HG02973 (cell line): ENCODE results near the gene ZNF654.
"Not testable (repeated sequence)": the region's sequence is repeated elsewhere in the genome, so short reads cannot be mapped to it uniquely, and the experiment has no call there.

Experiments
- ATAC-seq: cut with Tn5 transposase; IDR thresholded peaks from one replicate; pipeline ENCODE4 v1.9.1; 2021; ENCODE audit warnings: moderate library complexity; ENCODE audit not compliant: unreplicated experiment

Gene ZNF654

DNA sequence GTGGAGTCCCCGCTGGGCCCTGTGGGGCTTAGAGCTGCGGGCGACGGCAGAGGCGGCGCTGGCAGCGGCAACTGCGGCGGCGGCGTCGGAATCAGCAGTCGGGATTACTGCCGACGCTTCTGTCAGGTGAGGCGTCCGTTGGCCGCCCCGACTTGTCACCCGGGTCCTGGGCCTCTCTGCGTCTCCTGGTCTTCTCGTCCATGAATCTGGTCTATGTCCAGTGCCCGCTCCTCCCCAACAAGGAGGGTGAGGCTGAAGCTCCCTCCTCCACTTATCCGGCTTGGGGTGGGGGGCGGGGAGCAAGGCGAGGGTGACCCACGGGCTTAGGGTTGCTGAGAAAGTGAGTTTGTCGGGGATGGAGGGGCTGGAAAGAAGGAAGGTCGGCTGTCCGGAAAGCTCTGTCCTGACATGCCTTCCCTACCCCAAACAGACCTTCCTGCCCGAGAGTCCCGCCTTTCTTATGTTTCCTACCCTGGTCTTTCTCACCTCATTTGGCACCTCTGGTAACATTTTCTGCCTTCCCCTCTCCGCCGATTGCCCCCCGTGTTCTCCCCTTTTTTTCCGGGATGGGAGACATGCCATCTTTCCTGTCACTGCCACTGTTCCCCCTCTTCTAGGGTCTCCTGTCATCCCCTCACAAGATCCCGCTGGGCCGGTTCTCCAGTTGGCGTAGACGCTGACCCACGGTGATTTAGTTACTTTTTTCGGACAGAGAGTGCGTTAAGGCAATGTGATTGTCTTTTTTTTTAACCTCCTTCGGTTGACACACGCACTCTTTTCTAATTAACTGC is 520 bp downstream of the ZNF654 start:
- no peak for ATAC-seq

DNA sequence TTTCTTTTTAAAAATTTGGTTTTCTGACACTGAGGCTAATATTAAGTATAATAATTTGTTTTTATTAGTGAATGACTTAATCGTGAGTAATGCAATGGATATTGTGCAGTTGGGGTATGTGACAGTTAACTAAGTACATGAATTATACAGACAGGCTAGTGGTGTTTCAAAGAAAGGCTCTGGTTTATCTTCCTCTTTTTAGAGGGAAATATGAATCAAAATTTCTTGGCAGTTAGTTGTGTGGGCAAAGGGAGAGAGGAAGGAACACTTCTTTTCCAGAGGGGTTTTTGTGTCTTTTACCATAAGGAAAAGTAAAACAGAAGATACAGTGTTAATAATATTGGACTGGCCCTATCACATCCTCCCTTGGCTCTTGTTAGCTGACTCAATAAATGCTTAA is 2.7 kb downstream of the ZNF654 start:
- ATAC-seq = no peak

DNA sequence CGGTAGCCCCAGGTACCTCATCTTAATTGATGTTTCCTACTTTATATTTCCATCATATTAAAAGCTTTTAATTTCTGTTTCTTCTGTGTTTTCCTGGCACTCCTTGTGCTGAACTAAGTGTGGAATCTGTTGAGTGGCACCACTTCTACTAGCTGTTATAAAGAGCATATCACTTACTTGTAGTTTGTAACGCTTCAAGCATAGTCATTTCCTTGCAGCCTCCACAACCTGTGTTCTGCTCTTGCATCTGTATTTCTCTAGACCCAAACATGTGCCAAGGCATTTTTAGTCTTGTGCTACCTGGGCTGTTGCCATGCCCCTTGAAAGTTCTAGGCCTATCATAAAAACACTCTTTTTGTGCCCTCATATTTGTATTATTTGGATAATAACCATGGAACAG is 16.0 kb downstream of the ZNF654 start:
- ATAC-seq = no peak

DNA sequence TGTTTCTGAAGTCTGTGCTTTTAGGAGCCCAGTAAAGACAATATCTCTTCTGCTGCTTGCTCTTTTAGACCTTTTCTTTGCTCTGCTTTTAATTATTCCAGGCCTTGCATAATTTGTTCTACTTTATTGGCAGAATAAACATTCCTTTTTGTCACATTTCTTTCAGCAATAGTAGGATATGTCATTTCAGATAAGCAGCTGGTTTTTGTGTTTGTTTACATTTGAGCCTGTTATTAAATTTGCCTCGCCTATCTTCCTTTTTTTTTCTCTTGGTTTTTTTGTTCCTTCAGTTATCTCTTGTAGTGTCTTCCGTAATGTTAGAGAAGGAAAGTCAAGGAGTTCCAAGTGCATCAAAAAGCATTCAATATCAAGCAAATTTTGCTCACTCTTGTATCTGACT is 16.4 kb downstream of the ZNF654 start:
- ATAC-seq = no peak

DNA sequence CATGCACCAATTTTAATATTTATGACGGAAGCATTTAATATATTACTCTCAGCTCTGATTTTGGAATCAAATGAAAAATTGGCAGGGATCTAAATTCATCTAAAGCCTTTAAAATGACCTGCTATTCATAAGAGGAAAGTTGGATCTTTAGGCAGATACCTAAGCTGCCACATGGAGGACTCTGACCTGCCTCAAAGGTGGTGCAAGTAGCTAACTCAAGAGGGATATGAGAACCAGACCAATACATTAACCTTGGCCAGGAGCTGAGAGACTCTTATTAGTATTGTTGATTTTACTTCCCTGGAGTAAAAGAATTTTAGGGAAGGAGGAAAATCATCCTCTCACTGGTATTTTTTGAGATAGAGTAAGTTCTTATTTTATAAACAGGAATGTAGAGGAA is 17.7 kb downstream of the ZNF654 start:
- ATAC-seq = no peak

DNA sequence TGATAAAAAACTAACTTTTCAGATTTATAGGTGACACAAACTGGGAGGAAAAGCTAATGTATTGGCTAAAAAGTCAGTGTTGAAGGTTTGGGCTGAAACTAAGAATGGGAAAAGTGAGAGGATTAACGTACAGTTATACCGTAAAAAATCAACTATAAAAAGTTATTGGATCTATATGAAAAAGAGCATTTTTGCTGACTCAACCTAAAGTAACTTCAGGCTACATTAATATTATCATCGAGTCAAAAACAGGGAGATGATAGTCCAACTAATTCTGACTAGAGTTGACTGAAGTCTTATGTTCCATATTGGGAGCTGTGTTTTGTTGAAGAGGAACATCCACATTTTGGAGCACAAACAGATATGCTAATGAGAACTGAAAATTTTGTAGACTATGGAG is 19.9 kb downstream of the ZNF654 start:
- ATAC-seq = no peak

DNA sequence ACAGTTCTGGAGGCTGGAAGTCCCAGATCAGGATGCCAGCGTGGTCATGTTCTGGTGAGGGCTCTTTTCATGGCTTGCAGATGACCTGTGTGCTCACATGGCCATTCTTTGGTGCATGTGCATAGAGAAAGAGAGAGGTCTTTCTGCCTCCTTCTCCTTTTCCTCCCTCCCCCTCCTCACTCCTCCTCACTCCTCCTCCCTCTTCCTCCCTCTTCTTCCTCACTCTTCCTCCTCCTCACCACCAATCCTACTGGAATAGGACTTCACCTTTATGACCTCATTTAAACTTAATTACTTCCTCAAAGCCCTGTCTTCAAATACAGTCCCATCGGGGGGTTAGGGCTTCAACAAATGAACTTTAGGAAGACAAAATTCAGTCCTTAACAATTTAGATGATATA is 23.8 kb downstream of the ZNF654 start:
- ATAC-seq = no peak

DNA sequence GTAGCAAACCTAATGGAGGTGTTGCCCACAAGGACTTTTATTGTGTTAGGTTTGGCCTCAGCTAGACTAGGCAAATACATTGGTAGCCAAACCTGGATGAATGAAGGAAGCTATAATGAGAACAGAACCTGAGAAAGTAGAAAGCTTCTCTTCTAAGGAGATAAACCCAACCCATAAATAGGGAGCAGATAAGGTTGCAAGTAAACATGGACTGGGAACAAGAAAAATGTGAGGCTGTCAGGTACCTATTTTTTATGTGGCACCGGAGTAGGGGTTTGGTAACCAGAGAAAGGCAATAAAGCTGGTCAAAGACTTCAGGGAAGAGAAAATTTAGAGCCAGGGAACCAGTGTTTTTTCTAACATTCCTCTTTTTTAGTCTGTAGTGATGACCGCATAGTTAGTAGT is 25.0 kb downstream of the ZNF654 start:
- no peak for ATAC-seq

DNA sequence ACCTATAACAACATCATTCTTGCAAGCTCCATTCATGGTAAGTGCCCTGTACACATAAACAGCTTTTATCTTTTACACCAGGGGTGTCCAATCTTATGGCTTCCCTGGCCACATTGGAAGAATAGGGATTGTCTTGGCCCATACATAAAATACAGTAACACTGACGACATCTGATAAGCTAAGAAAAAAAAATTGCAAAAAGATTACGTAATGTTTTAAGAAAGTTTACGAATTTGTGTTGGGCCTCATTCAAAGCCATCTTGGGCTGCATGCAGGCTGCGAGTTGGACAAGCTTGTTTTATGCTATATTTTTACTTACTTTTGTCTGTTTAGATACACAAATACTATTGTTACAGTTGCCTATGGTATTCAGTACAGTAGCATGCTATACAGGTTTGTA is 31.6 kb downstream of the ZNF654 start:
- no peak for ATAC-seq

DNA sequence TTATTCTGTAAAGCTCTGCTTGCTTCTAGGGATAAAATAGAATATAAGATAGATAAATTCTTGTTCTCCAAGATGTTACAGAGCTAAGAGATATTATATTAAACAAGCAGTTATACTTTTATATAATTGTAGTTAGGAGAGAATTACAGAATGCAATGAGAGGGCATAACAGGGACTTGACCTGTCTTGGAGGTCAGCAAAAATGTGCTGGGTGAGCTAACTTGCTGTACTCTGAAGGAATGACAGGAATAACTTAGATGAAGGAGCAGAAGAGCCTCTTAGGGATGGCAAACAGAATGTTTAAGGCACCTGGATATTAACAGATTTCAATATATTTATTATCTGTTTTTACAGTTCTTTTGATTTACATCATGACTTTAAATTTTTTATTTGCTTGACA is 33.2 kb downstream of the ZNF654 start:
- no peak for ATAC-seq

DNA sequence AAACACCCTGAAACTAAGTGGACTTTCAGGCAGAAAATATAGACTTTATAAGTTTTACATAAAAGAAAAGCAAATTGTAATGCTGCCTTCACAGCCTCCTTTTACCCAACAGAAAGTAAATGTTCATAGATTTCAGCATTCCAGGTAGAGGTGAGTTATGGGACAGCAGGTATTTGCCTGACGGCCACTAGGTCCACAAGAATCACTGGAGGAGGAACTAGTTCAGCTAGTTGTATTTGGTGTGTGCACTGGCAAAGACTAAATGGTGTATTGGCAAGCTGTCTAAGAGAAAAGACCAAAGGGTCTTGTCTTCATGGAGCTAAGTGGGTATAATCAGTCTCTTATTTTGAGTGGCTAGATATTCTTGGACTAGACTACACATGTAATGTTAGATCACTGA is 34.2 kb downstream of the ZNF654 start:
- ATAC-seq = no peak

DNA sequence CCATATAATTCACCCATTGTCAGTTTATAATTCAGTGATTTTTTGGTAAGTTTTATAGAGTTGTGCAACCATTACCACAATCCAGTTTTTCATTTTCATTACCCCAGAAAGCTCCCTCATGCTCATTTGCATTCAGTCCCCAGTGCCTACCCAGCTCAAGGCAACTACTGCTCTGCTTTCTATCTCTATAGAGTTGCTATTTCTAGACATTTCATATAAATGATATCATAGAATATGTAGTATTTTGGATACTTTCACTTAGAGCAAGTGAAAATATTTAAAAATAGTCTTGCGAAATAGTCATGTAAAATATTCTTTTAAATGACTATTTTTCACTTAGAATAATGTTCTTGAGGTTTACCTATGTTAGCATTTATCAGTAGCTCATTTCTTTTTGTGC is 42.1 kb downstream of the ZNF654 start:
- peak; percentile 72 for ATAC-seq

DNA sequence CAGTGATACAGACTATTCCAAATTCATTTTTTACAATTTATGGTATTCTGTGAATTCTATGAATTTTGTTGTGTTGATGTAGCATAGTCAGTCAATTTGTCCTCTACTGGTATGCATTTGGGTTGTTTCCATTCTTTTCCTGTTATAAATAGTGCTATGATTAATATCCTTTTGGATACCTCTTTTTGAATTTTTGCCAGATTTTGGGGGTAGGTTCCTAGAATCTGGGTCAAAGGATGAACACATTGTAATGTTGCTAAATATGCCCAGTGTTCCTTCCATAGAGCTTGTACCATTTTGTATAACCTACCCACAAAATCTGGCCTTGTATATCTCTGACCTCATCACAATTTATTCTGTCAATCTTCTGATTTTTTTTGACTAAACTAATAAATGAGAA is 46.3 kb downstream of the ZNF654 start:
- no peak for ATAC-seq

DNA sequence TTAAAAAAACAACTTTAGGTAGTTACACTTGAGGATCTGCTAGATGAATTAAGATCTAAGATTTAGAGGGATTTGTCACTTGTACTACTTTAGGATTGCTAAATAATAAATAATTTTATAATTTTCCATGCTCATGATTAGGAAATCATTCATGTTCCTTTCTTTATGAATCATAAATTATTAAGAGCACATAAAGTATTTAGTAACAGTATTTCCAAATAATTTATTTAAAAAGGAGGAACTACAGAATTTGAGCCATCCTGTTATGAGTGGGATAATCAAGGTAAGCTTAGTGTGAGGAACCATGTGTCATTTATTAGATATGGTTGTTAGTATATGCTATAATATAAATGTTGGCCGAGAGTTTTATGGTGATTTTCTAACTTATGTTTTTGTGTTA is 53.2 kb downstream of the ZNF654 start:
- ATAC-seq = no peak

DNA sequence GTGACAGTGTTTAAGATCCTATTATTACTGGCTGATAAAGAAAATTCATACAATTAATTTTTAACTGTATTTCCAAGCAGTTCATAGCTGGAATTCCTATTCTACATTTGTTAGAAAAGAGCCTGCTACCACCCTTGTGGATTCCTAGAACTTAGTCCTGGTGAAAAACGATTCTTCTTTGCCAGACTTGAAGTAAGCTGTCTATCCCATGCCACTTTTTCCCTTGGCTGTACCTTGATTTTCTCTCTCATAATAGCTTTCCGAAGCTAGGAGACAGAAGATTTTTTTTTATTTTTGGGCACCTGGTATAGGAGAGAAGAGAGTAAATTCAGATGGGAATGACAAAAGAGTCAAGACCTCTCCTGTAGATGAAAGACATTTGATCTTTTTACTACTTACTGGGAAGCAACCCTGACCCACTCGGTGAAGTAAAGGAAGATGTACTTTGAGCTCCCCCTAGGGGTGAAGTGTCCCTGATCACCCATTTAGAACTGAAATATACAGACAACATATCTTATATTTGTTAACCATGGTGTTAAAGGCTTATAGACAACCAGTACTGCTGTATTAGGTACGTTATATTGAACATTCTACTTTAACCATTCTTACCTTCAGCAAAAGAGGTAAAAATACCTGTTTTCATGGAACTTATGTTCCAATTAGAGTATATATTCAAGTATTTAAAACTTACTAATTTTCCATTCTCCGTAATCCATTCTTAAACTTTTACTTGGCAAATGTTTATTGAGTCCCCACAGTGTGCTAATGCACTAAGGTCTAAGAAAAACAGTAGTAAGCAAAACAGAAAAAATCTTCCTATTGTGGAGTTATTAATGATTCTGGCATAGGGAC is 54.5 kb downstream of the ZNF654 start:
- peak; percentile 93 for ATAC-seq

DNA sequence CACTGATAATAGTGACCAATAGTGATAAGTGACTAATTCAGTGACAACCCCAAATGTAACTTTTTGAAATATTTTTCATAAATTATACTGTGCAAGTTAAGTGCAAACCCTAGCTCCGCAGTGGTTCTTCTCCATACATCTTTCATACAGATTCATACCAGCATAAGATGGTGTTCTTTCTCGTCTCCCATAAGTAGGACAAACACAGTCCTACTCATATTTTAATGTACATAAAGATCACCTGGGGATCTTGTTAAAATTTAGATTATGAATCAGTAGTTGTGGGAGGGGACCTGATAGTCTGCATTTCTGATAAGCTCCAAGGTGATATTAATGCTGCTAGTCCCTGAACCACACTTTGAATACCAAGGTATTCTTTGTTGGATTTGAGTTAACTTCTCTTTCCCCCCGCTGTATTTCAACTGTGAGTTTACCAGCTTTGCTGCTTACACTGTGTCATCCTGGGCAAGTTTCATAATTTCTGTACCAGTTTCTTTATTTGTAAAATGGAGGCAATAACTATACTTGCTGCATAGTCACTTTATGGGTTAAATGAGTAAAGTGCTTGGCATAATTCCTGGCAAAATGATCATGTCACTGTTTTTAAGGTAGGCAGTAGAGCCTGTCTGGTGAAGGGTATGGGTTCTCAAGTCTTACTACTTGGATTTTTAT is 56.0 kb downstream of the ZNF654 start:
- no peak for ATAC-seq

DNA sequence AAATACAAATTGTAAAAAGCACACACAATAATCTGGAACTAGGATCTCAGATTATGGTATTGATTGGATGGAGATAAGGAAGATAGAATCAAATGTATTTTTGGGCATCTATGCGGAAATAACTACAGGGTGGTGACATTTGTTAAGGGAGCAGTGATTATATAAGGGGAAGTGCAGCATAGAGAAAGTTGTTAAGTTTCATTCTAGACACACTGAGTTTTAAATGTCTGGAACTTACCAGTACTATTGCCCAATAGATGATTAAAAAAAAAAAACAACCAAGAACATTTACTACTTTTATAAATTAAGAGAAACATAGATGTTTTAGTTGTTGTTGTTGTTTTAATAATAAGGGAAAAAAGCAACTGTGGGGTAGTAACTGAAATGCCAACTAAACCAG is 58.6 kb downstream of the ZNF654 start:
- no peak for ATAC-seq

DNA sequence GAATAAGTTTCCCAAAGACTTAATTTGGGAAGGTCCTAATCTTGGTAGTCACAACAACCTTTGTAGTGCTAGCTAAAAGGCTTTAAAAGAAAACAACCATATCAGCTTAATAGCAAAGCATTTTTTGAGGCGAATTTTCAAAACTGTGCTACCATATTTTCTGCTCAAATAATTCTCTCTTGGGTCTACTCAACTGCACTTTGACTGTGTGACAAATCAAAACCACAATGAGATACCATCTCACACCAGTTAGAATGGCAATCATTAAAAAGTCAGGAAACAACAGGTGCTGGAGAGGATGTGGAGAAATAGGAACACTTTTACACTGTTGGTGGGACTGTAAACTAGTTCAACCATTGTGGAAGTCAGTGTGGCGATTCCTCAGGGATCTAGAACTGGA is 59.5 kb downstream of the ZNF654 start:
- not testable (repeated sequence) for ATAC-seq

DNA sequence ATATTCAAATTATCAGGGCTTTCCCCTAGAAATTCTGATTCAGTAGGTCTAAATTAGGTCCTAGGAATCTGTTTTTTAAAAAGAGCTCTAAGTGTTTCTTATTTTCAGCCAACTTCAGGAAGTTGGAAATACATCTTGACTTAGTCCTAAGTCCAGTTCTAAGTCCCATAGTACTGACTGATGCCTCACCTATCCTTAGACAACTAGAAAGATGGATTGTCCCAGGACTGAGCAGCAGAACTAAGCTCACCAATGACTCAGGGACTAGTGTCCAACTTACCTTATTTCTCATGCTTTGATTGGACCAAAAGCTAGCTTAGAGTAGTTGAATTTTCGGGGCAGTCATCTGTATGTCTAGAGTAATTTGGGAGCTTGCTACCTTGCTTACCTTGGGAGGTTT is 64.5 kb downstream of the ZNF654 start:
- no peak for ATAC-seq

DNA sequence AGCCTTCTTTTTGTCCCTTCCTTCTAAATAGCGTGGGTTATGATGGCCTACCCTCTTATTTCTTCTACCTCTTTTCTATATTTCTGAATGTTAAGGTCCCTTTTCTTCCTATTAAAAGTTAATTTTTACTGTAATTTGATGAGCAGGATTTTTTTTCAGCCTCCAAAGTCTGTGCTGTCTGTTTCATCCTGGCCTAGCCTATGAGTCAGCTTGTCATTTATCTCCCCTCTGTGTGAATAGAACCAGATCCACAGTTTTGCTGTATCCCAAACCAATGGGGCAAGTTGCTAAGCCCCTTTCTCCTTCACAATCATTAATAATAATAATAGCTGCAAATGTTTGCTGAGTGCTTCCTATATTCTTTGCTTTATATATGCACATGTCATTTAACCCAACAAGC is 72.6 kb downstream of the ZNF654 start:
- no peak for ATAC-seq

DNA sequence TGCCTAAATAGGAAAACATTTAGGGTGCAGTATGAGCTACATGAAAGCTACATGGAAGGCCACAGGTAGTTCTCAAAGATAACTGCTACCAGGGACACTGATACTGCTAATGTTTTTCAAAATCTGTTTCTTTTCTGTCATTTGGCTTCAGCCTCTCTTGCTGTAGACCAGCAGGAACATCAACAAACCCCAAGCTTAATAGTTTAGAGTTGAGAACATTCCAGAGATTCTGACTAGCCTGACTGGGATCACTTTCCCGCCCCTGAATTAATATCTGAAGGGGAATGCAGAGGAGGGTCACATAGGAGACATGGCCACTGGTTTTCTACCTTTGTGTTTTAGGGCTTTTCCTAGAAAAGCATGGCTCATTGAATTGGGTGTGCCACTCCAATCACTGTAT is 73.8 kb downstream of the ZNF654 start:
- ATAC-seq = no peak

DNA sequence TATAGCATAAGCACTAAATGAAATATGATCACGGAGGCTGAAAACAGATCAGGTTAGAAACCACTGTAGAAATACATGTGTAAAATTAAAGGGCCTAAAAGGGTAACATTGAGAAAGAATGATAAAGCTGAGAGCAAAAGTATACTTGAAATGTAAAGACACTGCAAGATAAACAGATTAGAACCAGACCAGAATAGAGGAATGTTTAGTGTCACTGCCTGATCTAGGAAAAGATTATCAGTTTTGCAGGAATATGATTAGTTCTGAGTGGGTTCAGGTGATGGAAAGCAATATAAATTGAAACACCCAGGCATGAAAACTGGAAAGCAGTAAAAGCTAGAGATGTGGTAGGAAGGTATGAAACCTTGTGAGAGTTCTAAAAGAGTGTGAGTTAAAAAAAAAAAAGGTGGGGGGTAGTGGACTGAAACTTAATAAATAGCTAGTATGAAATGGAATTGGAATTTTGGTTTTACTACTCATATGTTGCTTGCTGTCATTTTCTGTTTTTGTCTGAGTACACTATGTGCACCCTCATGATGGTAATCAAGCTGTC is 74.7 kb downstream of the ZNF654 start:
- no peak for ATAC-seq
